Measurements from ENCODE around the gene GIPC2.

The GIPC2 gene

DNA sequence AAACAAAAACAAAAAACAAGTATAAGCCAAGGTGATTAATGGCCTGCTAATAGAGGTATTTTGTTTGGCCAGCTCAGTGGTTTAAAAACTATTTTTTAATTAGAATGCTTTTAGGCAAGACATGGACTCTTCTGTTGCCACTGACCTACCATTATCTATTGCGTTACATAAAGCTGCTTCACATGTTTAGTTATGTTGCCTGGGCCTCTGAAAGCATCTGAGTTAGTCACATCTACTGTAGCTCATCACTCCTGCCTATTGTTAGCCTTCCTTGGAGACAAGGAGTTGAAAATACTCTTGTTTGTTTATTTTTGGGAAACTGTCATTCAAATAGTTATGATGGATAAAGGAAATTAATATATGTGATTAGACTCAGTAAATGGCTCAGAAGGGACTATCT lies 26.7 kb upstream of the GIPC2 start:
- no peak for TF ChIP-seq GATA3 (IDR thresholded peaks at IDR 0.05; ENCODE audit: low read depth, low read length)

DNA sequence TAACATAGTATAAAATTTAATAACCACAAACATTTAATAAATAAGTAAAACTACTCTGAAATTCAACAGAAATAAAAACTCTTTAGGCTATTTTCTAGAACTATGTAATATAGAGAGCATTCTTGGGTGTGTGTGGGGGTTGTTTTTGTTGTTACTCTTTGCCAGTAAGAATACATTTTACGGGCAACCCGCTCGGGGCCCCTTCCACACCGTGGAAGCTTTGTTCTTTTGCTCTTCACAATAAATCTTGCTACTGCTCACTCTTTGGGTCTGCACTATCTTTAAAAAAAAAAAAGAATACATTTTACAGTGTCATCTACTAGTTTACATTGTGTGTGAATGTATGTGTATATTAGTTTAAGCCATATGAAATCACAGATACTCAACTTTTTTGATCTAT lies 16.0 kb upstream of the GIPC2 start:
- TF ChIP-seq GATA2 (IDR thresholded peaks at IDR 0.05; ENCODE audit: low read depth, low read length) = no peak
- no peak for TF ChIP-seq GATA3 (IDR thresholded peaks at IDR 0.05; ENCODE audit: low read depth, low read length)

DNA sequence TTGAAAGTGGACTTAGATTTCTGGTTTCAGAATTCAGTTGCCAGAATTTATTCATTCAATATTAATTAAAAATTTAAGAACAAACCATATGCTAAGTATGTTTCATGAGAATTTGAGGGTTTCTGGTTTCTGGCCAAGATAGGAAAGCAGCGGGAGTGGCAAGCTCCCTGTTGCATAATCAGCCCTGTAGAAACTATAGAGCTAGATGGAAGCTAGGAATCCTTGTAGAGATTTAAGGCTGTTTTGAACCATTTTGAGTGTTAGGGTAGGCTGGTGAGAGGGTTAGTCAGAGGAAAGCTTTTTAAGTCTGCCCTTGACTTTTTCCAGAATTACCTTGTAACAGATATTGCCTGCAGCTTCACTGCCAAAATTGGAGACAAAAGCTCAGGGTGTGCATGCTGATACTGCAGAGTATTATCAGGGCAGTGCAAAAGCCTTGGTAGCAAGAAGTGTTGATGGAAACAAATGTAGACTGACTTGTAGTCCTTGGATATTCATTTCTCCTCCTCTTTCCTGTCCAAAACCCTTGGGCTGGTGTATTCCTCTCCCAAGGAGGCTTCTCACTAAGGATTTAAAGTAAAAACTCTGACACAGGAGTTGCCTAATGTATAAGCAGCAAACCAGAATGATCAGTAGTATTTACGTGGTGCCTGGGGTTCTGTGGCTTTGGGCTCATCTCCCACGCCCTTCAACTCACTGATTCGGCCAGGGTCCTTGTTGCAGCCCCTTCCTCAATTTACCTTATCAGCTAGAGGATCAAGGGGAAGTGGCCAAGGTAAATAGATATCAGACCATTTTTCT lies 12.6 kb upstream of the GIPC2 start:
- TF ChIP-seq GATA2 (IDR thresholded peaks at IDR 0.05; ENCODE audit: low read depth, low read length) (no peak), GATA3 (IDR thresholded peaks at IDR 0.05; ENCODE audit: low read depth, low read length) (no peak)

DNA sequence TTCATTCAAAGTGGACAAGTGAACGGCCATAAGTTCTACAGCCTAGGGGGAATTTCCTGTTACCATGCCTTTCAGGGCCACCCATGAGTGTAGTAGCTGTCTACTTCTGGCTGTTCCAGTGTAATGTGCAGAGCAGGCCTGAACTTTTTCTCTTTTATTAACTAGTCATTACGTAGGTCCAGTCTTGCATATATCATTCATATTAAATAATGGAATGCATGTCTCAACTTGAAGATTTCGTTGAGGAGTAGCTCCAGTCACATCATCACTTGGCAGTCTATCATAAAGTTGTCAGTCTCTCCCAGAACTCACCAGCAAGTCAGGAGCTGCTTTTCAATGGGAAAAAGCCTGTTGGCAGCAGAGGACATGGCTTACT lies 12.0 kb upstream of the GIPC2 start:
- no peak for TF ChIP-seq GATA2 (IDR thresholded peaks at IDR 0.05; ENCODE audit: low read depth, low read length)
- TF ChIP-seq GATA3 (IDR thresholded peaks at IDR 0.05; ENCODE audit: low read depth, low read length) = no peak

- TF ChIP-seq GATA3 (IDR thresholded peaks at IDR 0.05; ENCODE audit: low read depth, low read length) (no peak), GATA2 (IDR thresholded peaks at IDR 0.05; ENCODE audit: low read depth, low read length) (no peak)
Observed at GRCh38 chr1:78035121-78035520, 10.6 kb upstream of the GIPC2 start.

GRCh38 chr1:78036450-78036849 lies 9.3 kb upstream of the GIPC2 start:
- no peak for TF ChIP-seq GATA3 (IDR thresholded peaks at IDR 0.05; ENCODE audit: low read depth, low read length)
- TF ChIP-seq GATA2 (IDR thresholded peaks at IDR 0.05; ENCODE audit: low read depth, low read length) = no peak

GRCh38 chr1:78038071-78038470 lies 7.7 kb upstream of the GIPC2 start:
- no peak for TF ChIP-seq GATA2 (IDR thresholded peaks at IDR 0.05; ENCODE audit: low read depth, low read length)
- no peak for TF ChIP-seq GATA3 (IDR thresholded peaks at IDR 0.05; ENCODE audit: low read depth, low read length)

DNA sequence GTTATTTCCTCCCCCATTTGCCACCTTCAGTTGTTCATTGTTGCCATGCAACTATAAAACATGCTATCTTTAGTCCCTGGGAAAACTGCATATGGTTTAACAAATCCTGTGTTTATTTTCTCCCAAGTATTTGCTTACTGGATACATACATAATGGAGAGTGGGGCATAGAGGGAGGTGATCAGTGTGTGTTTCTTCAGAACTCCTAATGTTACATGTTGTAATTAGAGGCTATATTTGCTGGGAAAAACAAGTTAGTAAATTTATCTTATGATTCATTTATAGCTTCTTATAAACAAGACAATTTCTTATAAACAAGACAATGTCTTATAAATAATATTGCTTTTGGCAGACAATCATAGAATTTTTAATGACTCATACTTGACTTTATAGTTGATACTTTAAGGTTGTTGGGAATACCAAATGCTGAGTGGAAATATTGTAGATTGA lies 7.3 kb upstream of the GIPC2 start:
- no peak for TF ChIP-seq GATA3 (IDR thresholded peaks at IDR 0.05; ENCODE audit: low read depth, low read length)
- no peak for TF ChIP-seq GATA2 (IDR thresholded peaks at IDR 0.05; ENCODE audit: low read depth, low read length)

DNA sequence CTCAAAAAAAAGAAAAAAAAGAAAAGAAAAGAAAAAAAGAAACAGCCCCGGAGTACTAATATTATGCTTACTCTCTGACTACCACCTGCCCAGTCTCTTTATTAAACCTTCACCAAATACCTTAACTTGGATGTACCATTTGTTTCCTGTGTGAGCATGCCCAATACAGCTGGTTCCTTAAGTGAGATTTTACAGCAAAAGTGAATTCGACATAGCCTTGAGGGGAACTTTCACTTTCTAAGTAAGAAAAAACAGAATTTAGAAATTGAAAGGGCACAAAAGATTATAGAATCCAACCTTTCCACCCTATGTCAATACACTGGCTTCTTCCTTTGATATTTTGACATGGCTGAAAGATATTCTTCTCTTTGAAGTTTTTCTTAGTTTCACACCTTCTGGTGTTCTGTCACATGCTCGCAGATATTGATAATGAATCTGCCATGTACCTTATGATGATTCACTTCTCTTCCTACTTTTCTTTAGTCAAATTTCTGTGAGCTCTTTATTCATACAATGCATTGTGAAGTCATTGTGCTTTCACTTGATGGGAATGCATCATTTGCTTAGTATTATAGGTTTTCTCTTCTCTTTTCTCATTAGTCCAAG lies 5.2 kb upstream of the GIPC2 start:
- TF ChIP-seq GATA2 (IDR thresholded peaks at IDR 0.05; ENCODE audit: low read depth, low read length) = no peak
- no peak for TF ChIP-seq GATA3 (IDR thresholded peaks at IDR 0.05; ENCODE audit: low read depth, low read length)

DNA sequence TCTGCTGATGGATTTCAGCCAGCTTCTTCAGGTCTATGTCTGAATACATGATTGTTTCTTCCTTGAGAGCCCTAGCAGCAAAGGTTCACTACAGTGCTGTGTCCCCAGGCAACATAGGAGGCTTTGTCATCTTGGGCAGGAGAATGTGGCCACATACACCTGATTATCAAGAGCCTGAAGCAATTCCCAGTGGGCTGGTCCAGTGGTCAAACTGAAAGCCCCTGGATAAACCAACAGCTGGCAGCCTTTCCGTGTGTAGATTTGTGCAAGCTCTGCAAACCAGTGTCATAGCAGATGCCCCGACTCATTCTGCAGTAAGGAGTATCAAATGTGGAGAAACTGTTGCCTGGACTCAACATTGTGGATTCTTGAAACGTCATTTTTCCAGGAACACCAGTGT lies 2.3 kb upstream of the GIPC2 start:
- no peak for TF ChIP-seq GATA2 (IDR thresholded peaks at IDR 0.05; ENCODE audit: low read depth, low read length)

DNA sequence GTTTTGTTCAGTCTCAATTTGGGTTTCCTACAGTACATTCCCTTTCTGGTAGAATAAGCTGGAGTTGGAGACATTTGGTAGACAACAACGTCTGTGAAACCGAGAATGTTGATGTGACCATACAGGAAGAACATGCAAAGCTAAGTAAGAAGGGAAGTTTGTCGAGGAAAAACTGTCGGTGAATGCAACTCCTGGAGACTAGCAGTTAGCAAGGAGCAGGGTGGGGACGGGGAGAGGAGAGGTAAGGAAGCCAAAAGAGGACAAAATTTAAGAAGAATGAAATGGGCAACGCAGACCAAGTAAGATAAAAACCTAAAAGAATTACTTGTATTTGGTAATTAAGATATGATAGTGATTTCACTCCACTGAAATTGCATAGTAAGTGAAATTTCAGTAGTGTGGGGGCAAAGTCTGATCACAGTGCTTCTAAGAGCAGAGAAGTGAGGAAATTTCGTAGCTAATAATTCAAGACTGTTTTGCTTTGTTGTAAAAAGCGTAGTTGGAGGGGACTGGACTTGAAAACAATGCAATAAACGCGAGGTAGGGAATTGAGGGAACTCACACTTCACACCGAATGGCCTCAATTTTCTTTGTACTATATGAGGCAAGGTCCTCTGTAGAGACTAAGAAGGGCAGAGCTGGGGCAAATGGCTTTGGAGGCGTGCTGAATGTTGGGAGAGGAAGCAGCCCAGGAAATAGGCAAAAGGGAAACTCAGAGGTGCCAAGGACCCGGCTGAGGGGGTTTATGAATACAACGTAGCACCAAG lies 787 bp upstream of the GIPC2 start:
- TF ChIP-seq GATA2 (IDR thresholded peaks at IDR 0.05; ENCODE audit: low read depth, low read length) (no peak), GATA3 (IDR thresholded peaks at IDR 0.05; ENCODE audit: low read depth, low read length) (no peak)

DNA sequence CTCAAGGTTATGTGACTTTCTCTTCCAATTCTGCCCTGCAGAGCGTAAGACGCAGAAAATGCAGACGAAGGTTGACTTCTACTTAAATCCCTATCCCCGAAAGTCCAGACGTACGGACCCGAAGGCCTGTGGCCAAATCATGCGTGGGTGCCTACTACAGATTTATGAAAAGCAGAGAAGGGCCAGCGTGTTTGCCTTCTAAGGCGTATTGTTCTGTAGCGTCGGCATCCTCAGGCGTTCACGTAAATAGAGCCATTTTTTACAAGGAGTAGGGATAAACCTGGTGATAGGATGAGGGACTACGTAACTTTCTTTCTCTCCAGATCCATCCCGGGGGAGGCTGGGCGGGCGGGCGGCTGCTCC lies 222 bp upstream of the GIPC2 start:
- TF ChIP-seq GATA2 (IDR thresholded peaks at IDR 0.05; ENCODE audit: low read depth, low read length) (no peak), GATA3 (IDR thresholded peaks at IDR 0.05; ENCODE audit: low read depth, low read length) (no peak)

DNA sequence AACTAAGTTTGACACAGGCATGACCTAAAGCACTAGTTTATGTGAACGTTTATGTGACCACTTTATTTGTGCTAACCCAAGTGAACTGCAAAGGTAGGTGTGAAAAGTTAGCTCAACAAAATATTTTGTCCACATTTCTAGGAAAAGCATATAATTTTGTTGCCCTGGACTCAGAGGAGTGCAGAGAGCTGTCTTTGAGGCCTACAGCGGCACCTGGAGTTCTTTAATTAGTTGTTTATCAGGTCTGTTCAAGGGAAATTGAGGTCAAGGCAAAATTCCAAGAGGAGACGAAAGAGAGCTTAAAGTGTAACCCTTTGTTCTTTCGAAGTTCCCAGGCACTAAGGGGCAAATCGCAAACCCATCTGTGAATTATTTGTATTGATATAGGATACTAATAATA lies 1.3 kb downstream of the GIPC2 start:
- no peak for TF ChIP-seq GATA2 (IDR thresholded peaks at IDR 0.05; ENCODE audit: low read depth, low read length)
- no peak for TF ChIP-seq GATA3 (IDR thresholded peaks at IDR 0.05; ENCODE audit: low read depth, low read length)

DNA sequence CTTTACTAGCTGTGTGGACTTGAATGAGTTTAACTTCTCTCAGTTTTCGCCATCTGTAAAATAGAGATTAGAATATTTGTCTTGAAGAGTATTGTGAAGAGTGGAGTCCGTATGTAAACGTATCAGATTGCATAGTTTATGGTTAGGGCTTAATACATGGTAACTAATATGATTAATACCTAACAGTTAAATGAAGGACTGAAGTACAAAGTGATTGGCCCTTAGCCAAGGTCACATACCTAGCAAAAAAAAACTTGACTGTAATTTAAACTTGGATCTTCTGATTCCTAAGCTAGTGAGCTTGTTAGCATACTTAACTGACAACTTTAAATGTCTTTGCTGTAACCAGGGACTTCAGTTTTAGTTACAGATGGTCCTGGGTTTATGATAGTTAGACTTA lies 1.9 kb downstream of the GIPC2 start:
- TF ChIP-seq GATA3 (IDR thresholded peaks at IDR 0.05; ENCODE audit: low read depth, low read length) = no peak
- no peak for TF ChIP-seq GATA2 (IDR thresholded peaks at IDR 0.05; ENCODE audit: low read depth, low read length)

GRCh38 chr1:78048446-78048845 lies 2.7 kb downstream of the GIPC2 start:
- TF ChIP-seq GATA2 (IDR thresholded peaks at IDR 0.05; ENCODE audit: low read depth, low read length) = no peak
- no peak for TF ChIP-seq GATA3 (IDR thresholded peaks at IDR 0.05; ENCODE audit: low read depth, low read length)

All from SH-SY5Y (cell line).